ENCODE results near the gene CDCA4.

The CDCA4 gene

DNA sequence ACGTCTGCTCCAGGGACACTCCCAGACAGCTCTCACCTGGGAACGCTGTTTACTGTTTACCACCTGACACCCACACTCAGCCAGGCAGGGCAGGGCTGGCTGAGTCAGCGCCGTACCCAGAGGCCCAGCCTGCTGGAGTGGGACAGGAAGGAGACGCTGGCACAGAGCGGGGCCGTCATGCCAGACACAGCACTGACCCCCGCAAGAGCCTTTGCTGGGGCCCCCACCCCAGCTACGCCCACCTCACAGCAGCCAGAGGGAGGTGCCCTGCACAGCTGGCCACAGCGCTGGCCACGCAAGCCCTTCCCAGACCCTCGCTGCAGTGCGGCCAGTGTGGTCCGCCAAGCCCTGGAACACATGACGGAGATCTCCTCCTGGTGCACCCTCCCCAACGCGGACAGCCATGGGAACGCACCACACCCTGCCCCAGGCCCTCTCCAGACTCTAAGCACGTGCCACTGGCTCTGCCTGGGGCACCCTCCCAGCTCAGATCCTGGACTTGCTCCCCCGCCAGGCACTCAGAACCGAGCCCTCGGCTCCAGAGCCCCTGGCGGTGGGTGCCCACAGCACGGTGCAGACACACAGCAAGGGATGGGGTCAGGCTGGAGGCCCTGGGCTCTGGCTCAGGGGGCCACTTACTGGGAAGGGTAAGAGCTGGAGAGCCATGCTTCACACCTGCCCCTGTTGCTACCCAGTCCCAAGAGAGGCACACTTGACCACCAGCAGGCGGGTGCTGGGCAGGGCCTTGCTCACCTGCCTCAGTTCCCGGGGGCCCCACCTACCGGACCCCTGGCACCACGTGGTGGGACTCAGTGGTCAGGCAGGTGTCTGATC is 48.4 kb downstream of the CDCA4 start:
- no peak for DNase-seq

DNA sequence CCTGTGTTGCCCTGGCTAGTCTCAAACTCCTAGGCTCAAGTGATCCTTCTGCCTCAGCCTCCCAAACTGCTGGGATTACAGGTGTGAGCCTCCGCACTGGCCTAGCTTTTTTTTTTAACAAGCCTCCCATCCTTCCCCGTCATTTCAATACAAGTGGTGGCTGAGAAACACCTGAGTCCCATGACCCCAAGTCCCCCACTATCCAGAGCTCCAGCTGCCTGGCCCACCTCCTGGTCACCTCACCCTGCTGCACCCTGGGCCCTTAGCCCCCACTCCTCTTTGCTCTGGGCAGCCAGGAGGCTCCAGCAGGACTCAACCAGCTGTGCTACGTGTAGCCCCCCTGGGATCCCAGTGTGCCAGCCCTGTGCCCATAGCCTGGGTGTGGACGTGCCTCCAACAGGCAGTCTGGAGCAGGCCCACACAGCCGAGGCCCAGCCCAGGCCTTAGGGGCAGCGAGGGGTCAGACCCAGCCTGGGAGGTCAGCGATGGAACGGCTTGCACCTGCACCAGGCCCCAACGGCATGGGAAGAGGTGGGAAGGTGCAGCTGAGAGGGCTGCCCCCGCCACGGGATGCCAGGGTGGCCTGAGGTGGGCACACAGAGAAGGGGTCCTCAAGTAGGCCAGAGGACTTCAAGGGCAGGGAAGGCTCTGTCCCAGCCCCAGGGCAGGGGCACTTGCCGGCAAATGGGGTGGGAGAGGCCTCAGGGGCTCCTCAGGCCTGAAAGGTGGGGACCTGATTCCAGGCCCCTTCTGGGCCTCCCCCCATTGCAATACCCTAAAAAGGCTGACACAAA is 49.2 kb downstream of the CDCA4 start:
- no peak for DNase-seq

DNA sequence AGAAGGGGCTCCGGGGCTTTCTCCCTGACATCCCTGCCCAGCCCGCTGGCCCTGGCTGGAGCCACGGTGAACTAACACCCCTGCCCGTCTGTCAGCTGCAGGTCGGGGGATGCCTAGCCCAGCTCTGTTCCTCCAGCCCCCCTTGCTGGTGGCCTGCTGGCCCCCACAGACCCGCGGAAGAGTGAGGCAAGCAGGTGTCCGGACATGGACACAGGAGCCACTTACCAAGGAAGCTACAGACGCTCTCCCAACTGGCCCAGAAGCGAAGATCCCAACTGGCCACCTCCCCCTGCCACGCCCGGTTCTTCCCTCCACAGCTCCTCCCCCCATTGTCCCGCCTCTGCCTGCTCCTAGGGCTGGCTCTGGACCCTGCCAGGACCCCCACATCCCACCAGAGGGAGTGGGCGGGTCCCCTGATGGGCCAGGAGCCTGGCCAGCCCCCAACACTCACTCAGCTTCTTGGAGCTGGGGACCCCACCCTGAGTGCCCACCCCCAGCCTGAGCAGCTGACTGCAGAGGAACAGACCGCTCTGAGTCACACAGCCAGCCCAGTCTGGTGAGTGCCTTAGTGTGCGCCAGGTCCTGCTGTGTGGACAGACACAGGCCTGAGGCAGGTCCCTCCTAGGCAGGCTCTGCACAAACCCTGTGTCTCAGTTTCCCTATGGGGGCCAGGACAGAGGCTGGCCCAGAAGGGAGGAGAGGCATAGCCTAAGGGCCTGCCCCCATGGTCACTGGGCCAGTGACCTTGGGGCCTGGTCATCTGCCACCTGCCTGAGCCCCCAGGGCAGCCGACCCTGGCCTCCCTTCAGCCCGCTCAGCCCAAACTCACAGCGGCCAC is 50.4 kb downstream of the CDCA4 start:
- no peak for DNase-seq

DNA sequence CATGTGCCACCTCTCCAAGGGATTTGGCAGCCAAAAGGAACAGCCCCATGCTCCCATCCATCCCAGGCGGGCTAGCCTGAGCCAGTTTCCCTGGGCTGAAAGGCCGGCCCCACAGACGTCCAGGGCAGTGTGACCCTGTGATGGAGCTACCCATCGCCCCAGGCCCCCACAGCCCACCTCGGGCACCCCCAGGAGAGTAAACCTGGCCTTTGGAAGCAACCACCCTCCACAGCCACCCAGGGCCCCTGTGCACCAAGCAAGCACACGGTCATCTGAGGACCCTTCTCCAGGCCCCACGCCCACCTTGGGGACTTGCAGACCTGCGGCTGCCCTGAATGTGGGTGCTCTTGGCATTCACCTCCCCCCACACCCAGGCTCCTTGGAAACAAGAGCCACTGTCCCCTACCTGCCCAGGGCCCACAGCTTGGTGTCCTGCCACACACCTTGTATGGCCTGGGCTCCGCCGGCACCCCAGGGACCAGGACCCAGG is 51.1 kb downstream of the CDCA4 start:
- no peak for DNase-seq

DNA sequence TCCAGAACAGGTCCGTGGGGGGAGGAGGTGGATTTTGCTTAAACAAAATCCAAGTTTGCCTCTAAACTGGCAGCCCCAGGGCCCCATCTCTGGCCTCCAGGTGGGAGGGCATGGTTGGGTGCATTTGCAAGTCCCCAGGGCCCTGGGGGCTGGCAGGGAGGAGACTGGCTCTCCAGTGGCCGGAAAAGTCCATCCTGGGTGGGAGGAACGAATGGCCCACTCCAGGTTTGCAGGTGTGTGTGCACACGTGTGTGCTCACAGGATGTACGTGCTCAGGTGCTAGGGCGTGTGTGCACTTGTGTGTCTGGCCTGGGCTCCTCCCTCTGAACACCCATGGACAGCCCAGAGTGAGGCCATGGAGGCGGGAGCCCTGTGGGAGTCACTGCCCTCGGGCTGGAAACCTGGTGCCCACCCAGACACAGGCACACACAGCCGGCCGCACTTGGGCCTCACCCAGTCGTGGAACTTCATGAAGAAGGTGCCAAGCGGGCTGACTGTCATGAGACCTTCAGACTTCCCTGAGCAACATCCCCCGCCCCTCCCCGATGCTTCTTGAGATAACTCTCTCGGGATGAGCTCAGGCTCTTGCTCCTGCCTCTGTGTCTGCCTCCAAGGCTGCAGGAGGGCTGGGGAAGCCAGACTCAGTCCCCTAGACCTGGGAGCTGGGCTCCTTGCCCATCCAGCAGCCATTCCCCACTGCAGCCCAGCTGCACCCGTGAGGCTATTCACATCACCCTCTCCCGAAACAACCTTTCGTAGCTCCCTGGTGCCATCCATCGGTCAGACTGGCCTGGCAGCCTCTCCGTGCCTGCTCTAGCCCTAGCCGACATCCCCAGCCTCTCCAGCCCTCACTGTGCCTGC is 52.1 kb downstream of the CDCA4 start:
- DNase-seq: no peak

DNA sequence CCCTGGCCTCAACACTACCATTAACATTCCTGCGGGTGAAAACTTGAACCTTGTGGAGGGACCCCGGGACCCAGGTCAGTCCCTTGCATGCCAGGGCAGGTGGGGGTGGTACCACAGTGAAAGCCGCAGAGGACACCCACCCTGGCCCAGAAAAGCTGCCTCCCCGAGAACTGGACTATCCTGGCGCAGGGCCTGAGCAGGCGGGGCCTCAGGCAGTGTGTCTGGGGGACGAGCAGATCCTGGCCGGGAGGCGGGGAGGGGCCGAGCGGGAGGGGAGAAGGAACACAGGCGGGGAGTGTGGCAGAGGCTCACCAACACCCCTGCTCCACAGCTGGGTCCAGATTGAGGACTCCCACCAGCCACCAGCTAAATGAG is 52.7 kb downstream of the CDCA4 start:
- no peak for DNase-seq

DNA sequence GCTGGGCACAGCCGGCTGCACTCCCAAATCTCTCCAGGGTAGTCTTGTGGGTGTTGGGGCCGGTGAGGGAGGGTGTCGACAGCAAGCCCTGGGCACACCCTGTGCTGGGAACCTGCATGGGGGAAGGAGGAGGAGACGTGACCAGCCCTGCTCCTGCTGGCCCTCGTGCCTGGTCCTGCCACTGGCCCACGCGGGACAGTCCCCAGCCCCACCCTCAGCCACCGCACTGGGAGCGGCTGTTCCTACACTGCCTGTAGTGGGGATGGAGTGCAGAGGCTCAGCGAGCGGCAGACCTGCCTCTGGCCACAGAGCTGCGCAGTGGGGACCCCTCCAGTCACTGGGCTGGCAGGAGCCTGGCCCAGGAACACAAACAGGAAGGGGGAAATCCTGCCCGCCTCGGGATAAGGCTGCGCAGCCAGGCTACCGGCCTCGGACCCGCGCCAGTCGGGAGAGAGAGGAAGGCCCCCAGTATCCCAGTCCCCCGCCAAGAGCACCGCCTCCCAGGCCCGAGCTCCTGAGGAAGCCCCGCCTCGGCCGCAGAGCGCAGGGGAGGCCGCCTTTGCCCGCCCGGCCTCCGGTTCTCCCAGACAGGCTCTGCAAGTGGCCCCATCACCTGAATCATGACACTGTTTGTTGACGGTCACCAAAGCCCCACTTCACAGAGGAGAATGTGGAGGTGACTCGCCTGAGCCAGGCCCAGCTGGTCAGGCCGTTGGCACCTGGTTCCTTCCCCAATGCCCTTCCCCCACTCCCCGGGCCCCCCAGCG is 53.3 kb downstream of the CDCA4 start:
- DNase-seq: no peak

DNA sequence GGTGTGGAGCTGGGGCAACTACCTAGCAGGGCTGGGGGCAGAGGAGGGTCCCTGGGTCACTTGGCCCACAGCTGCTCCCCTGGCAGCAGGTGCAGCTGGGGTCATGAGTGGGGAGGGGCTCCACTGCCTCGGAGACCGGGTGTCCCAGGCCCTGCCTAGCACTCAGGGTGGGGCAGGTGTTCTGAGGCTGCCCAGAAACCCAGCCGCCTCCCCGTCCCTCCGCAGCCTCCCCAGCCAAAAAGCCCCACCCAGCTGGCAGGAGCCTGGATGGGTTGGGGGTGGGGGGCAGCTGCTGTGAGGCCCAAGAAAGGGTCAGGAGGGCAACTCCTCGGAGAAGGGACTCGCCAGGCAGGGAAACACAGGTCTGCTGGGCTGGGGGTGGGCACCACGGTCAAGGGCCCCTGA is 53.9 kb downstream of the CDCA4 start:
- no peak for DNase-seq

DNA sequence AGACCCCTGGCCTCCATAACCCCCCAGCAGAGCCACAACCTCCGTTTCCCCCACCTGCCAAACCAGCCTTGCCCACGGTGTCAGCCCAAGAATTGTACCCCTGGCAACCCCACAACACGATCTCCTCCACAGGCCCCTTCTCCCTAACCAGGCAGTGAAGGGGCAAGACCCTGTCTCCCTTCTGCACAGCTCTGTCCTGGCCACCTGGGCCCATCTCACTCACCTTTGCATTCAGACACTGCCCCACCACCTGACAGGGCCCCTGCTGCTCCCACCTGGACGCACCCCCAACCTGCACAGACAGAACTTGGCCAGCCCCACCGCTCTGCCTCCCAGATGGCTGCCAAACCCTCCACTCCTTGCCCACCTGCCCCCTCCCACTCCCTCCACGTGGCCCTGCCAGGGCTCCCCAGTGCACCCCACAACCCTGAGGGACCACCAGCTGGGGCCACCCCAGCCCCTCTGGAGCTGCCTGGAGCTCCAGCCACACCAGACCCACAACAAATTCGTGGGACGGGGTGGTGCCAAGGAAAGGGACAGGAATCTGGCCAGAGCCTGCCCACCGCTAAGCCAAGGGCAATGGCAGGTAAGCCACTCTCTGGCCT is 54.5 kb downstream of the CDCA4 start:
- no peak for DNase-seq

DNA sequence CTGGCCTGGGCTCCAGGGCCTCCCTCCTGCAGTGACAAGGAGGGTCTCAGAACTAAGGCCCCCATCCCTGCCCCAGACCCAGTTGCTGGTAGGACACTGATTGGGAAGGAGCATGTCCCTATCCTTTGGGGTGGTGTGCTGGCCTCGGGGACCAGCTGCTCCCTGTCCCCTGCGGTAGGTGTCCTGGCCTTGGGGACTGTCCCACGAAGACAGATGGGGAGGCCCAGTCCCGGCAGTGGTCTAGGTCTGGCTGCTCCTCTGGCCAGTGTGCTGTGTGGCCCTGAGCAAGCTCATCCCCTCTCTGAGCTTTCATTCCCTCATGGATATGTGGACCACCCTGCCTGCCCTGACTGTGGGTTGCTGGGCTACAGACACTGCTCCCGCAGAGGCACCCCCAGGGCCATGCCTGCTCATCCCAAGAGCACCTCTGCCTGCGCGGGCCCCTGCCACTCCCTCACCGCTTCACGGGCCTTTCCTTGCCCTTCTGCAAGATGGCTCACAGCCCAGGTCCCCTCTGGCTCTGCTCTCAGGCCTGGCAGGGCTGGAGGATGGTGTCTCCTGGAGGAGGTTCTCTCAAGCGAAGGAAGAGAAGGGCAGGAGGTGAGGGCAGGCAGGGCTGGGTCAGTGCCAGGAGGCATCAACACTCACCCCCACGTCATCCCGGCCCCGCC is 55.2 kb downstream of the CDCA4 start:
- no peak for DNase-seq

DNA sequence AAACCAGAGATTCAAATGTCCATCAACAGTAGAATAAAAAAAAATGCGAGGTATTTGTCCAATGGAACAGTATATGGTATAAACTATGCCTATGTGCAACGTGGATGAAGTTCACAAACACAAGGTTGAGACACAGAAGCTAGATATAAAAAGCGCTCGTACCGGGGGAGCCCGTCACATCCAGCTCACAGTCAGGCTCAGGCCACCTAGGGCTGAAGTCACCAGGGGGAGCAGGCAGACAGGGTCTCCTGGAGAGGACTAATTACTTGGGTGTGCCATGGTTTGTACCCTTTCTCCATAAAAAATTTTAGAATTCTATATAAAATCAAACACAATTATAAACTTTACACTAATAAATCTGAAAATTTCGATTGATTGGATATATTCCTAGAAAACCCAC is 56.3 kb downstream of the CDCA4 start:
- no peak for DNase-seq

Data from NCI-H2081 (cell line).